ENCODE measurements around the gene SERPINA1. TPM values are rescaled to one million over a fixed set of nuclear protein-coding genes. Genes with fewer than 3 reads are reported as not detected.
"Not testable (repeated sequence)": the region's sequence is repeated elsewhere in the genome, so short reads cannot be mapped to it uniquely, and the experiment has no call there.

The SERPINA1 gene
- total RNA-seq, 3 donors from 2014 or later (not counting 1 experiment from before 2014, with no cell fraction given), result 12.7 to 65.3 (median 48.3) TPM

- H3K36me3 Mint-ChIP-seq, result no peaks in the 10 kb centered on the region
- ATAC-seq (no peak), DNase-seq (no peak)
- no peak overlapping the region for H3K27ac Mint-ChIP-seq
- no peak overlapping the region for H3K4me3 ChIP-seq (ENCODE audit: low read length)
- TF ChIP-seq CTCF (IDR thresholded peaks at IDR 0.05), result no peak
- H3K9me3 Mint-ChIP-seq, result no peaks in the 10 kb centered on the region
- no peak overlapping the region for H3K4me3 Mint-ChIP-seq
- H3K36me3 ChIP-seq (ENCODE audit: control insufficient read depth, insufficient read depth, low read length), result no peaks in the 10 kb centered on the region
- H3K27me3 ChIP-seq (ENCODE audit: control insufficient read depth, insufficient read depth, low read length), result no peaks in the 10 kb centered on the region
- no peak overlapping the region for H3K27ac ChIP-seq (ENCODE audit: low read length)
- H3K4me1 ChIP-seq (ENCODE audit: control insufficient read depth, insufficient read depth, low read length), result no peaks in the 10 kb centered on the region
- H3K9me3 ChIP-seq (ENCODE audit: control insufficient read depth, insufficient read depth, low read length), result no peaks in the 10 kb centered on the region
- intact Hi-C loops (cut with micrococcal nuclease), result no loop called here
- peaks cover 0 to 5% of the 10 kb centered on the region in 2 donors for H3K27me3 Mint-ChIP-seq (ENCODE audit: low read depth in 2 of 2)
- 96% methylated on average over 6 of the region's 6 CpGs for WGBS (ENCODE audit: insufficient coverage)
- no peaks in the 10 kb centered on the region for H3K4me1 Mint-ChIP-seq
These were observed 14.3 kb downstream of the SERPINA1 start for GRCh38 chr14:94374116-94374515.

- Histone ChIP-seq H3K4me3 (ENCODE audit: low read length) (no peak overlapping the region), H3K9me3 (ENCODE audit: control insufficient read depth, insufficient read depth, low read length) (no peaks in the 10 kb centered on the region), H3K27ac (ENCODE audit: low read length) (no peak overlapping the region), H3K36me3 (ENCODE audit: control insufficient read depth, insufficient read depth, low read length) (no peaks in the 10 kb centered on the region), H3K27me3 (ENCODE audit: control insufficient read depth, insufficient read depth, low read length) (no peaks in the 10 kb centered on the region), H3K4me1 (ENCODE audit: control insufficient read depth, insufficient read depth, low read length) (no peaks in the 10 kb centered on the region)
- no peak for ATAC-seq
- intact Hi-C loops (cut with micrococcal nuclease), result no loop called here
- TF ChIP-seq CTCF (IDR thresholded peaks at IDR 0.05), result no peak
- Mint-ChIP-seq H3K27ac (no peak overlapping the region), H3K9me3 (no peaks in the 10 kb centered on the region), H3K36me3 (no peaks in the 10 kb centered on the region), H3K27me3 (ENCODE audit: low read depth in 2 of 2) (peaks cover 0 to 5% of the 10 kb centered on the region in 2 donors), H3K4me1 (no peaks in the 10 kb centered on the region), H3K4me3 (no peak overlapping the region)
- DNase-seq, result no peak
- WGBS (ENCODE audit: insufficient coverage), result 87% methylated on average over 8 of the region's 8 CpGs
These were observed 14.7 kb downstream of the SERPINA1 start for GRCh38 chr14:94373708-94374107.

- intact Hi-C loops (cut with micrococcal nuclease), result no loop called here
- no peaks in the 10 kb centered on the region for H3K36me3 ChIP-seq (ENCODE audit: control insufficient read depth, insufficient read depth, low read length)
- no peak for TF ChIP-seq CTCF (IDR thresholded peaks at IDR 0.05)
- no peaks in the 10 kb centered on the region for H3K36me3 Mint-ChIP-seq
- H3K4me3 Mint-ChIP-seq, result no peak overlapping the region
- no peaks in the 10 kb centered on the region for H3K9me3 Mint-ChIP-seq
- no peak overlapping the region for H3K4me3 ChIP-seq (ENCODE audit: low read length)
- H3K9me3 ChIP-seq (ENCODE audit: control insufficient read depth, insufficient read depth, low read length), result no peaks in the 10 kb centered on the region
- no peak overlapping the region for H3K27ac Mint-ChIP-seq
- H3K4me1 Mint-ChIP-seq, result no peaks in the 10 kb centered on the region
- H3K27me3 Mint-ChIP-seq (ENCODE audit: low read depth in 2 of 2), result peaks cover 0 to 2% of the 10 kb centered on the region in 2 donors
- DNase-seq, result no peak
- no peaks in the 10 kb centered on the region for H3K27me3 ChIP-seq (ENCODE audit: control insufficient read depth, insufficient read depth, low read length)
- ATAC-seq, result no peak
- no peaks in the 10 kb centered on the region for H3K4me1 ChIP-seq (ENCODE audit: control insufficient read depth, insufficient read depth, low read length)
- no peak overlapping the region for H3K27ac ChIP-seq (ENCODE audit: low read length)
- WGBS (ENCODE audit: insufficient coverage), result 77% methylated on average over 13 of the region's 13 CpGs
These were observed 16.3 kb downstream of the SERPINA1 start for GRCh38 chr14:94372021-94372605.

- H3K9me3 Mint-ChIP-seq, result no peaks in the 10 kb centered on the region
- ATAC-seq (no peak), DNase-seq (no peak)
- Histone ChIP-seq H3K9me3 (ENCODE audit: control insufficient read depth, insufficient read depth, low read length) (no peaks in the 10 kb centered on the region), H3K27ac (ENCODE audit: low read length) (no peak overlapping the region), H3K27me3 (ENCODE audit: control insufficient read depth, insufficient read depth, low read length) (no peaks in the 10 kb centered on the region), H3K4me1 (ENCODE audit: control insufficient read depth, insufficient read depth, low read length) (no peaks in the 10 kb centered on the region), H3K36me3 (ENCODE audit: control insufficient read depth, insufficient read depth, low read length) (no peaks in the 10 kb centered on the region), H3K4me3 (ENCODE audit: low read length) (no peak overlapping the region)
- 70% methylated on average over 2 of the region's 6 CpGs for WGBS (ENCODE audit: insufficient coverage)
- no peak for TF ChIP-seq CTCF (IDR thresholded peaks at IDR 0.05)
- H3K27me3 Mint-ChIP-seq (ENCODE audit: low read depth in 2 of 2), result peaks cover 0 to 2% of the 10 kb centered on the region in 2 donors
- H3K4me3 Mint-ChIP-seq, result no peak overlapping the region
- H3K4me1 Mint-ChIP-seq, result no peaks in the 10 kb centered on the region
- intact Hi-C loops (cut with micrococcal nuclease), result no loop called here
- H3K36me3 Mint-ChIP-seq, result no peaks in the 10 kb centered on the region
- H3K27ac Mint-ChIP-seq, result no peak overlapping the region
These were observed 17.9 kb downstream of the SERPINA1 start for GRCh38 chr14:94370524-94370910.

- H3K27ac Mint-ChIP-seq; DNase-seq; H3K36me3 ChIP-seq (ENCODE audit: control insufficient read depth, insufficient read depth, low read length); ATAC-seq; H3K4me3 ChIP-seq (ENCODE audit: low read length); H3K4me1 Mint-ChIP-seq; H3K27me3 ChIP-seq (ENCODE audit: control insufficient read depth, insufficient read depth, low read length); intact Hi-C loops (cut with micrococcal nuclease); H3K27me3 Mint-ChIP-seq (ENCODE audit: low read depth in 2 of 2); H3K9me3 ChIP-seq (ENCODE audit: control insufficient read depth, insufficient read depth, low read length); H3K4me3 Mint-ChIP-seq; H3K27ac ChIP-seq (ENCODE audit: low read length); H3K9me3 Mint-ChIP-seq; H3K36me3 Mint-ChIP-seq; H3K4me1 ChIP-seq (ENCODE audit: control insufficient read depth, insufficient read depth, low read length): not testable (repeated sequence)
- 79% methylated on average over 10 of the region's 22 CpGs for WGBS (ENCODE audit: insufficient coverage)
These were observed 18.5 kb downstream of the SERPINA1 start for GRCh38 chr14:94369766-94370523.

Data from natural killer cell (primary cell).